GM10847 (cell line): ENCODE data around the gene ZNF525.

ENCODE experiments used
- POLR2A ChIP-seq: IDR thresholded peaks from 2 replicates; pipeline ENCODE4 v1.6.1; 2011; ENCODE audit not compliant: insufficient read length; ENCODE audit errors: extremely low read depth

ZNF525 gene

DNA sequence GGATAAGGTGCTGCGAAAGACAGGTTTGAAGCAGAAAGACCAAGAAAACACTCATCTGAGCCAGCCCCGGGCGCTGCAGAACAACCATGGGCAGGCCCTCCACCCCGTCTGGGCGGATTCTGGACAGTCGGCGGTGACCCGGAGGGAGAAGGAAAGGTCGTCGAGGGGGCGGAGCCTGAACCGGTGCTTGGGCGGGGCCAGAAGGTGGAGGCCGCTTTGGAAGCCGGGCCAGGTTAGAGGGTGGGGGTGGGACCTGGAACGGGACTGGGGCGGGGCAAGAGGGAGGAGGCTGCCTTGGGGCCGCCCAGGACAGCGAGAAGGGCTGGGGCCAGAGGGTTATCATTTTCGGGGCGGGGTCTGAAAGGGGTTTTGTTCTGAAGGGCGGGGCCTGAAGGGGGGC, 24.5 kb downstream of the ZNF525 start:
- TF ChIP-seq POLR2A: no peak

GRCh38 chr19:53394522-53394973, 29.0 kb downstream of the ZNF525 start:
- TF ChIP-seq POLR2A: no peak

- peak; percentile 83 for TF ChIP-seq POLR2A
Observed at GRCh38 chr19:53394974-53395839, 29.7 kb downstream of the ZNF525 start, which contains the start of gene ZNF765. Gene ZNF765 (plus strand): TSS chr19:53395149. CDS start chr19:53398016, 2,867 bp downstream.

GRCh38 chr19:53396525-53396868, 31.0 kb downstream of the ZNF525 start:
- no peak for TF ChIP-seq POLR2A

DNA sequence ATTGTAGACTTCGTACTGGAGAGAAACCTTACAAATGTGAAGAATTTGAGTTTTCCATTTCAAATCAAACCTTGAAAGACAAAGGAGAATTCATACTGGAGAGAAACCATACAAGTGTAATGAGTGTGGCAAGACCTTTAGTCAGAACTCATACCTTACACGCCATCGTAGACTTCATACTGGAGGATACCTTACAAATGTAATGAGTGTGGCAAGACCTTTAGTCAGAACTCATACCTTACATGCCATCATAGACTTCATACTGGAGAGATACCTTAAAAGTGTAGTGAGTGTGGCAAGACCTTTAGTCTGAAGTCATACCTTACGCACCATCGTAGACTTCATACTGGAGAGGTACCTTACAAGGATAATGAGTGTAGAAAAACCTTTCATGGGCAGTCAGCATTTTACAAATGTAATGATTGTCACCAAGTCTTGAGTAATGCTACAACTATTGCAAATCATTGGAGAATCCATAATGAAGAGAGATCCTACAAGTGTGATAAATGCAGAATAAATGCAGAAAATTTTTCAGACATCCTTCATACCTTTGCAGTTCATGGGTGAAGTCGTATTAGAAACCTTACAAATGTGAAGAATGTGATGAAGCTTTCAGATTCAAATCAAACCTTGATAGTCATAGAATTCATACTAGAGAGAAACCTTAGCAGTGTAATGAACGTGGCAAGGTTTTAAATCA, 44.1 kb downstream of the ZNF525 start:
- no peak for TF ChIP-seq POLR2A

DNA sequence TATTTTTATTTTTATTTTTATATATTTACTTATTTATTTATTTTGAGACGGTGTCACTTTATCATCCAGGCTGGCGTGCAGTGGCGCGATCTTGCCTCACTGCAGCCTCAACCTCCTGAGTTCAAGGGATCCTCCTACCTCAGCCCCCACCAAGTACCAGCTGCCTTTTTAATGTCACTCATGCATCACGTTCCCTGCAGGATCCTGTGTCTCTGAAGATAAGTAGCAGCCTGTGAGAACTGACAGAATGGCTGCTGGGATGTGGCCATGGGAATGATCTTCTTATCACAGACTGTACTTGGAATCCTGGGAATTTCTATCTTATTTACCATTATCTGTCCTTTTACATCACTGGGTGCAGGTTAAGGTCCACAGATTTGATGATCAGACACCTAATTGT, 57.0 kb downstream of the ZNF525 start:
- no peak for TF ChIP-seq POLR2A

DNA sequence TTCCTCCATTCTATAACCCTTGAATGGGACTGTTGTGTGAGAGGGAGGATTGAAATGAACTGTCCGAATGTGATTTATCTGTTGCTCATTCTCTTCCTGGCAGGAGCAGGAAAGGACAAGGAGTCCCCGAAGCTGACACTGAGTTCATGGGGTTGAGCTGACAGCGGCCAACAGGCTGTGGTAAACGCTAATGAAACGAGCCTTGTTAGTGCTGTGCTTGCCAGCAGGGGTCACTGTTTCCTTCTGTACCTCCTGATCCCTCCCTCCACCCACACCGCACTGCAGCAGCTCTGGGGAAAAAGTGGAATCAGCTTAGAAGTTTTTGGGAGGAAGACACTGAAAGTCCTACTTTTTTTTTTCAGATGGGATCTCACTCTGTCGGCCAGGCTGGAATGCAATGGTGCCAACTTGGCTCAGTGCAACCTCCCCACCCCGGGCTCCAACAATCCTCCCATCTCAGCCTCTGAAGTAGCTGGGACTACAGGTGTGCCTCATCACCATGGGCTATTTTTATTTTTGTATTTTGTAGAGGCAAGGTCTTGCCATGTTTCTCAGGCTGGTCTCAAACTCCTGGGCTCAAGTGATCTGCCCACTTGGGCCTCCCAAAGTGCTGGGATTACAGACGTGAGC, 59.6 kb downstream of the ZNF525 start:
- no peak for TF ChIP-seq POLR2A

- TF ChIP-seq POLR2A: peak; percentile 79
Observed at GRCh38 chr19:53431399-53432087, 66.0 kb downstream of the ZNF525 start, which contains the start of gene ZNF761. Gene ZNF761 (plus strand): TSS chr19:53431984. CDS start chr19:53447269, 15,285 bp downstream.

DNA sequence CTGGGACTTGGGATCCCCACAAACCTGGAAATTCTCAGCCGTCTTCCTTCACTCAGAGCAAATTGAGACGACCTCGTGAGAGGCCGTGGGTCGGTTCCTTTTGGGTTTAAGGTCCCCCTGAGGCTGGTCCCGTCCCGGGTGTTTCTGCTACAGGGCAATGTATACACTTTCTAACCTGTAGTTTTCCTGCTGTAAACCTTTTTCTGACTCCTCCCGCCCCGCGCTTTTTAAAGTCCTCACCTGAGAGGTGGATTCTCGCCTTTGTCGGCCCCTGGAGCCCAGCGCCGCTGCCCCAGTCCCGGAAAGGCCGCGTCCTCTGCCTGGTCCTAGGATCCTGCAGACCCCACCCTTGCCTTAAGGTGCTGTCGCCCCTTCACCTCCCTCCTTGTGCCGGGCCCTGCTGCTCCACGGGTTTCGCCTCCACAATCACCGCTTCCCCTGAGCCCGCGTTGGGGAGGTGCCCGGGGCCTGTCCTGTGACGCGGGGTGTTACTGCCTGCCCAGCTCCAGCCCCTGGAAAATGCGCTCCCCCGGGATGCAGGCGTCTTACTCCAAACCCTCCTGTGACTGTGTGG, 66.7 kb downstream of the ZNF525 start:
- TF ChIP-seq POLR2A: no peak
